Measurements from ENCODE around the gene CLSTN3.
"Not testable (repeated sequence)": the region's sequence is repeated elsewhere in the genome, so short reads cannot be mapped to it uniquely, and the experiment has no call there.

The CLSTN3 gene

GRCh38 chr12:7154901-7155470 lies 24.8 kb downstream of the CLSTN3 start:
- DNase-seq, result no peak

DNA sequence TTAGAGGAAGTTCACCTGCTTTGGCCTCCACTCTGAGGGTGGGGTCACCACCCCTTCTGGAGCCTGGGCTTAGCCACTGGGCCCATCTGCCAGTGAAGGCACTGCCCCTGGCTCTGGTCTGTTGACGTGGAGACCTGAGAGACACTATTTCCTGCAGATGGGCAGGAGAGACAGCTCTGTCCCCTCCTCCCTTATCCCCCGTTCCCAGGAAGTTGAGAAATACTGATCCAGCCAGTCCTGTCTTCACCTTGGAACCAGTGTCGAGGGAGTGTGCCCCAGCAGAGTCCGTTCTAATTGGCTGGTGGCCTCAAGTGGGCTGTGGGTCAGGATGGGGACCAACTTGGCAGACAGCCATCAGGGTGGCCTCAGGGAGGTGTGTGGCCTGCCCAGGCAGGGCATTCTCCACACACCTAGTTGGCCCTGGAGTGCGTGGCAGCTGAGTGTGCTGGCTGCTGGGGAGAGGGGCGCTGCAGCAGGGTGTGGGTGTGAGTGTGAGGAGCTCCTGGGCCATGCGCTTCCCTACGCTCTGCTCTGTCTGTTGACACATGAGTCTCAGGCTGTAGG lies 25.4 kb downstream of the CLSTN3 start:
- DNase-seq, result peak; percentile 4

GRCh38 chr12:7156259-7157197 lies 26.4 kb downstream of the CLSTN3 start:
- no peak for DNase-seq

GRCh38 chr12:7157391-7157790 lies 27.2 kb downstream of the CLSTN3 start:
- no peak for DNase-seq

DNA sequence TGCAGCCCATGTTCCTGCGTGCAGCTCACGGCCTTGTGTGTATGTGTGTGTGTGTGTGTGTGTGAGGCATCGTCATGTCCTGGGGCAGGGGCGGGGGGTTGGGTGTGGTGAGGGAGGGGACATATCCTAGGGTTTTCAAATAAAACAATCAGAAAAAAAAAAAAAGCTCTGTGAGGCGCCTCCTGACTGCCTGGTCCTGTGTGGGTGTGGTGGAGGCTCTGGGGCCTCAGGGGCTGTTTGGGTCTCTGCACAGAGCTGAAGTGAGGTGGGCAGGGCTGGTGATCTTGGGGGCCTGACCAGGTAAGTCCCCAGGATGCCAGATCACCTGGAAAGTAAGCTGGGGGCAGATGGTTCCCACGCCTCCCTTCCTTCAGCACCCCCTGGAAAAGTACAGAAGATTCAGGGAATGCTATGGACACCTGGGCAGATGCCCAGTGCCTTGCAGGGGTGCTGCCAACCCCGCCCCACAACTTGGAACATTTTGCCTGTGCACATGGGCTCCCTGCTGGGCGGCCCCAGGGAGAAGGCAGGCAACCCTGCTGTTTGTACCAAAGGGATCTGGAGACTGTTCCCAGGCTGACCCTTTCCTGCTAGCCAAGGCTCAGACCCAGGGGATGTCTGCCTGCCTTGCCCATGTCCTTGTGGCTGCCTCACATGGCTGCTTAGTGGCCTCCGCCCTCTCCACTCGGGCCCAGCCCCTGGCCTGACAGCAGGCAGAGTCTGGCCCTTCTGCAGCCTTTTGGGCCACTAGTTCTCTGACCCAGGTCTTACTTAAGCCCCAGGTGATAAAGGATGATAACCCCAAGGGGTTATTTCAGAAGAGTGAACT lies 28.8 kb downstream of the CLSTN3 start:
- DNase-seq, result no peak

GRCh38 chr12:7160183-7160582 lies 30.0 kb downstream of the CLSTN3 start:
- DNase-seq, result no peak

DNA sequence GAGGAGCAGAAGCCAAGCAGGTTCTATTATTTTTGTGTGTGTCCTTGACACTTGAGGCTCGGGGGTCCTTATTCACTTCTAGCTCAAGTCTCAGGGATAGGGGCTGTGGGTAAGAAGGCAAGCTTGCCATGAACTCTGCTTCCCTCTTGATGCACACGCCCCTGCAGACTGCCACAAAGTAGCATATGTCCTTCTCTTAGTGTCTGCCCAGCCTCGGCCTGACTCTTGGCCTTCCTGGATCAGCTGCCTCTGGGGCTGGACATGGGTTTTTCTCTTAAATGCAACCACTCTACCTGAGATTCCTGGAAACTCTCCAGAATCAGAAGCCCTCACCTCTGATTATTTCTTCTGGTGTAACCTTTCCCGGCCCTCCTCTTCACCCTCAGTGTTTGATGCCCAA lies 31.2 kb downstream of the CLSTN3 start:
- DNase-seq, result no peak

DNA sequence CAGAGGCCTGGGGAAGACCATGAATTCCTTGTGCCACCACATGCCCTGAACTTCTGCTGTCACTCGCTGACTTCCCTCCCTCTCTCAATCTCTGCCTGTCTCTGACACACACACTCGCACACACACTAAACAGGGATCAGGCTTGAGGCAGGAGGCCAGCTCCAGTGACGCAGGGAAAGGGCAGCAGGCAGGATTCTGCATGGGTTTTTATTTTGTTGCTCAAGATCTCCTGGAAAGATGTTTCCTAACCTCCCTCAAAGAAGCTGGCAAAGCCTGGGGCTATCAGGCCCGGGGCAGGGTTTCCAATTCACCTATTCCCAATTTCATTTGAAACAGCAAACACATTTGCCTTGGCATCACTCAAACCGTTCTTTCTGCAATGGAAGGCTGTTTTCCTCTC lies 31.6 kb downstream of the CLSTN3 start:
- no peak for DNase-seq

DNA sequence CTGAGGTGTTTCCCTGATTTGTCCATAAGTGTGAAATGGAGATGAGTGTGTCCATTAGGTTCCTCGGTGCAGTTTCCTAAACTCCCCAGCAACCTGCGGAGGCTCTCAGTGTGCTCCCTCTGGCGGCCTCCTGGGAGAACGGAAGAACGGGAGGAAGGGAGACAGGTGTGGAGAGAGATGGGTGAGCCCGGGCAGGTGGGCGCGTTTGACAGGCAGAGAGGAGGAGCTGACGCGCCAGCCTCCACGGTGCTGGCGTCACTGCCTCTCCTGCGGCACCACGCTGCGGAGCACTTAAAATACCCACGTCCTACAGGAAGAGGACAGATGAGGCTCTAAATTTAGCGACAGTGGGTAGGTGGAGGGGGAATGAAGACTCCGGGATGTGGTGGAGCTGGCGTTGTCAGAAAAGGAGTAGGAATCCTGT lies 32.5 kb downstream of the CLSTN3 start:
- peak; percentile 86 for DNase-seq

GRCh38 chr12:7169951-7170350 lies 39.8 kb downstream of the CLSTN3 start:
- no peak for DNase-seq

DNA sequence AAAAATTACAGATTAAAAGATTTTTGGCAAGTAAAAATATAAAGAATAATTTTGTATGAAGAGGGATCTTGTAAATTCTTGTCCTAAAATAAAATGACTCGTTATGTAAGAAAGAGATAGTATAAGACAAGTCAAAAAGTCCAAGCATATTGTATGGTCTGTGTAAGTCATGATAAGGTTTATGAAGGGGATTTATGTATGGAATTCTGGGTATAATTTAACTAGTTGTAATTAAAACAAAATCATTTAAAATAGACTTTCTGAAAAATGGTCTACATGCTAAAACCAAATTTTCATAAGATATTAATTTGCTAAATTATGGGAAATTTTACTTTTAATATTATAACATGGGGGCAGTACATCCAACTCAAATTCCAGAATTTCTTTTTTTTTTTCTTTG lies 41.7 kb downstream of the CLSTN3 start:
- no peak for DNase-seq

DNA sequence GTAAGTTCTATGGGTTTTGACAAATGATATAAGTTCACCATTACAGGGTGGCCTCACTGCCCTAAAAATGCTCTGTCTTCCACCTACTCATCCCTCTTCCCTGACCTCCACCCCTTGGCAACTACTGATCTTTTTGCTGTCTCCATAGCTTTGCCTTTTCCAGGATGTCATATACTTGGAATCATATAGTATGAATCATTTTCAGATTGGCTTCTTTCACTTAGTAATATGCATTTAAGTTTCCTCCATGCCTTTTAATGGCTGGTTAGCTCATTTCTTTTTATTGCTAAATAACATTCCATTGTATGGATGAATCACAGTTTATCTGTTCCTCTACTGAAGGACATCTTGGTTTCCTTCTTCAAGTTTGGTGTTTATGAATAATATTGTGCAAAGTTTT lies 45.3 kb downstream of the CLSTN3 start:
- DNase-seq, result no peak

DNA sequence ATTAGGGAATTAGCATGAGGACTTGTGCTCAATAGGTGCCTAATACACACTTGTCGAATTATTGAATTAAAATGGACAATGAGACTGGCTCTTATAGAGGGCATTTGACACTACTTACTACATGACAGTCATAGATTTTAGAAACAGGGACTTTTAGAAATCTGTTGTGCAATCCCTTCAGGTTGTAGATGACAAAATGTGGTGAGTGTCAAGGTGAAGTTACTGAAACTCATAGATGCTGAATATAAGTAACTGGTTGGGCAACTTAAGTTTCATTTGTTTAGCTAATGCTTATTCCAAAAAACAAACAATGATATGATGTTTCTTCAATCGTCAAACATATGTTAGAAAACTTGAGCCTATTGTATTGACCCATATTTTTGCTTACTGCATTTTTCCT lies 46.4 kb downstream of the CLSTN3 start:
- no peak for DNase-seq

DNA sequence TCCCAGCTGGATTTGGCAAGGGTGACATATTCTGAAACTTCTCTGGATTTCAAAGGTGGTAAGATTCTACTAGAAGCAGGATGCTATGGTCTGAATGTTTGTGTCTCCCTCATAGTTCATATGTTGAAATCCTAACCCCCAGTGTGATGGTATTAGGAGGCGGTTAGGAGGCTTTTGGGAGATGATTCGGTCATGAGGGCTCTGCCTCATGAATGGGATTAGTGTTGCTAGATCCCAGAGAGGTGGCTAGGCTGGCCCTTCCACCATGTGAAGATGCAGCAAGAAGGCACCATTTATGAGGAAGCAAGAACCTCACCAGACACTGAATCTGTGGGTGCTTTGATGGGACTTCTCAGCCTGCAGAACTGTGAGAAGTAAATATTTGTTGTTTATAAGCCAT lies 48.3 kb downstream of the CLSTN3 start:
- DNase-seq, result no peak

- DNase-seq, result no peak
Observed at GRCh38 chr12:7180685-7181084, 50.5 kb downstream of the CLSTN3 start.

- DNase-seq, result not testable (repeated sequence)
Observed at GRCh38 chr12:7186058-7186457, 55.9 kb downstream of the CLSTN3 start.

GRCh38 chr12:7188562-7189397 lies 58.6 kb downstream of the CLSTN3 start:
- DNase-seq, result peak; percentile 70

DNA sequence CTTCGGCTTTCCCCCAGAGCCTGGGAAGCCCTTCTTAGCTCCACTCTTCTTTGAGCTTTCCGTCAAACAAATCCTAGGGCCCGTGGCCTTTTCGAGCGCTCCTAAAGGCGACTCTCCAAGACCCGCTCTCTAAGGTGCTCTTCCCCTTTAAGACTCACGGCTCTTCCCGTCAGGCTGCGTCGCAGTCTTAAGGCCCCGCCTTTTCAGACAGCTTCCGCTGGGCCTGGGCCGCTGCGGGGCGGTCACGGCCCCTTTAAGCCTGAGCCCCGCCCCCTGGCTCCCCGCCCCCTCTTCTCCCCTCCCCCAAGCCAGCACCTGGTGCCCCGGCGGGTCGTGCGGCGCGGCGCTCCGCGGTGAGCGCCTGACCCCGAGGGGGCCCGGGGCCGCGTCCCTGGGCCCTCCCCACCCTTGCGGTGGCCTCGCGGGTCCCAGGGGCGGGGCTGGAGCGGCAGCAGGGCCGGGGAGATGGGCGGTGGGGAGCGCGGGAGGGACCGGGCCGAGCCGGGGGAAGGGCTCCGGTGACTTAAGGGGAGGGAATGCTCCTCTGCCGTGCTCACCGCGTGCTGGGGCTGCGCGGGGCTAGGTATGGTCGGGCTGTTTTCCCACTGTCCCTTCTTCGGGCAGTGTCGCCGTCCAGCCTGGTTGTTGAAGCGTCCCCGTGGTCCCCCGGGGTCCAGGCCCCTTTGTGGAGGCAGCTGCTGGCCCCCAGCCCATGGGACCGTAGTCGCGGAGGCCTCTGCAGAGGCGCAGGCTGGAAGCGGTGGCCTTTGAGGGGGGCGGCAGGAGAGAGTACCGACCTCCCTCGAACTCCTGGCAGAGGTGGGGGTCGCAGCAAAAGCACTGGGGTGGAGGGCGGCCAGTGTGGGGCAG lies 59.5 kb downstream of the CLSTN3 start, which contains the start of gene PEX5:
TSS of gene PEX5 (plus strand) at position 289 of the 870 bp plus-strand sequence. CDS start 692 bp downstream, outside the sequence.
- DNase-seq, result peak; percentile 94

- peak; percentile 17 for DNase-seq
Observed at GRCh38 chr12:7190268-7191055, 60.3 kb downstream of the CLSTN3 start.

DNA sequence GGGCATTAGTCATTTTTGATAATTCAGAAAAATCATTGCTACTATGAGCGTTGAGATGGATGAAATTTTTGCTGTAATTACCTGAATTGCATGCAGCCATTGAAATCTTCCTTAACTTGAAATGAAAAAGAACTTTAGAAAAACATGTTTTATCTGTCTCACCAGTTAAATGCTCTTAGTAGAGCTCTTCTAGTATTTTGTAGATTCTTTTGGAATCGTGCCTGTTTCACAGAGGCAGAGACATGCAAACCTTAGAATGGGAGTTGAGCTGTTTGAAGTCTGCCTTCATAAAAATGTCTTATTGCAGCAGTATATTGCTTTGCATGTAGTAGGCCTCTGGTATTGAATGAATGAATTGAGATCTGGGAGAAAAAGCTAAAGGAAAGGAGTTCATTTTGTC lies 63.5 kb downstream of the CLSTN3 start:
- no peak for DNase-seq
